NCI-H345 (cell line): Measurements from ENCODE around the gene CARD9.
"Not testable (repeated sequence)": the region's sequence is repeated elsewhere in the genome, so short reads cannot be mapped to it uniquely, and the experiment has no call there.

Experiments
- DNase-seq: peaks from one replicate; lab custom pipeline; 2025; lab: John Stamatoyannopoulos, UW

The CARD9 gene

GRCh38 chr9:136322756-136323330 lies 50.6 kb downstream of the CARD9 start:
- no peak for DNase-seq

- DNase-seq = no peak
These were observed 51.9 kb downstream of the CARD9 start for GRCh38 chr9:136321561-136321960.

GRCh38 chr9:136320972-136321371 lies 52.5 kb downstream of the CARD9 start:
- DNase-seq = not testable (repeated sequence)

GRCh38 chr9:136319955-136320354 lies 53.5 kb downstream of the CARD9 start:
- not testable (repeated sequence) for DNase-seq

GRCh38 chr9:136319244-136319643 lies 54.2 kb downstream of the CARD9 start:
- not testable (repeated sequence) for DNase-seq

GRCh38 chr9:136318776-136319241 lies 54.7 kb downstream of the CARD9 start:
- DNase-seq = no peak

GRCh38 chr9:136318111-136318775 lies 55.2 kb downstream of the CARD9 start:
- no peak for DNase-seq

- no peak for DNase-seq
These were observed 55.8 kb downstream of the CARD9 start for GRCh38 chr9:136317695-136318094.

DNA sequence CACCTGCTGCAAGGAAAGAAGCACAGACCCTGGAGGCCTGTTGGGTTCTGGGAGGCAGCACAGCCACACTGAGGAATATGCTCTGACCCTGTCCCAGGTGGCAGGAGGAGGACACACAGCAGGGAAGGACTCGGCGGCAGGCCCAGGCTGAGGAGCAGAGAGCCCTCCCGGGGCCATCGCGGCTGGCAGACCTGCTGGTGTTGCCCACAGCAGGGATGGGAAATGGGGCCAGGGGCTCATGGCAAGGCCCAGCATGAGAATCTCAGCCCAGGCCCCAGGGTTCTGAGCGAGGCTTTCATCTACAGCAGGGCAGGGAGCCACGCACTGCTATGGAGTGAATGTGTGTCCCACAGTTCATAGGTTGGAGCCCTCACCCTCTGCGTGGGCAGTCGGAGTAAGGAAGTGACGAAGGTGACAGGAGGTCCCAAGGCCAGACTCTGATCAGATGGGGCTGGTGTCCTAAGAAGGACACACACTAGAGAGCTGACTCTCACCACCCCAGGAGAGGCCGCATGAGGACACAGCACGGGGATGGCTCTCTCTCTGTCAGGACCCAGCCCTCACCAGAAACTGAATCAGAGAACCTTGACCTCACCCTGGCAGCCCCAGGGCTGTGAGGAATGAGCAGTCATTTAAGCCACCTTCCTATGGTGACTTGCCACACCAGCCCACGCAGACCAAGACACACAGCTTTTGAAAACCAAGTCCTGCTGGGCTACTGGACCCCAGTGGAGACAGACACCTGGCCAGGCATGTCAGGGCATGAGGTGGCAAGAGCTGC lies 56.4 kb downstream of the CARD9 start:
- DNase-seq = no peak

- no peak for DNase-seq
These were observed 57.2 kb downstream of the CARD9 start for GRCh38 chr9:136316271-136316751.

- no peak for DNase-seq
These were observed 58.5 kb downstream of the CARD9 start for GRCh38 chr9:136314944-136315343.

GRCh38 chr9:136314056-136314416 lies 59.4 kb downstream of the CARD9 start:
- no peak for DNase-seq
